HG03354 (cell line): ENCODE results near the gene LALBA.
"Not testable (repeated sequence)": the region's sequence is repeated elsewhere in the genome, so short reads cannot be mapped to it uniquely, and the experiment has no call there.

Experiments
- ATAC-seq: cut with Tn5 transposase; IDR thresholded peaks from one replicate; pipeline ENCODE4 v1.9.1; 2021; ENCODE audit warnings: mild to moderate bottlenecking; ENCODE audit not compliant: unreplicated experiment, poor library complexity, severe bottlenecking

LALBA gene

GRCh38 chr12:48569946-48570345, at the start of gene LALBA:
TSS of gene LALBA (minus strand) at chr12:48570046. CDS start at chr12:48570020, 26 bp downstream.
- no peak for ATAC-seq

- ATAC-seq, result no peak
Observed at GRCh38 chr12:48618541-48618940, 48.7 kb upstream of the LALBA start.

- no peak for ATAC-seq
Observed at GRCh38 chr12:48615681-48616080, 45.8 kb upstream of the LALBA start.

GRCh38 chr12:48613321-48613720, 43.5 kb upstream of the LALBA start:
- ATAC-seq, result no peak

GRCh38 chr12:48602192-48602989, 32.5 kb upstream of the LALBA start:
- ATAC-seq, result no peak

GRCh38 chr12:48601013-48601756, 31.3 kb upstream of the LALBA start:
- ATAC-seq, result peak; percentile 90

GRCh38 chr12:48600552-48600951, 30.7 kb upstream of the LALBA start:
- no peak for ATAC-seq

- no peak for ATAC-seq
Observed at GRCh38 chr12:48592591-48593086, 22.8 kb upstream of the LALBA start.

GRCh38 chr12:48586361-48586760, 16.5 kb upstream of the LALBA start:
- no peak for ATAC-seq

GRCh38 chr12:48583728-48584127, 13.9 kb upstream of the LALBA start:
- no peak for ATAC-seq

- ATAC-seq, result no peak
Observed at GRCh38 chr12:48580831-48581230, 11.0 kb upstream of the LALBA start.

- no peak for ATAC-seq
Observed at GRCh38 chr12:48572326-48572725, 2.5 kb upstream of the LALBA start.

- ATAC-seq, result no peak
Observed at GRCh38 chr12:48567731-48568130, 2.1 kb downstream of the LALBA start.

- no peak for ATAC-seq
Observed at GRCh38 chr12:48557919-48558318, 11.9 kb downstream of the LALBA start.

- no peak for ATAC-seq
Observed at GRCh38 chr12:48556631-48557030, 13.2 kb downstream of the LALBA start.

GRCh38 chr12:48553666-48554343, 16.0 kb downstream of the LALBA start:
- ATAC-seq, result not testable (repeated sequence)

- ATAC-seq, result not testable (repeated sequence)
Observed at GRCh38 chr12:48551636-48552035, 18.2 kb downstream of the LALBA start.

GRCh38 chr12:48547012-48547411, 22.8 kb downstream of the LALBA start:
- not testable (repeated sequence) for ATAC-seq

- ATAC-seq, result no peak
Observed at GRCh38 chr12:48545833-48546469, 23.9 kb downstream of the LALBA start.
